Vagina (tissue), 2 donors: ENCODE results near the gene CHMP6.

Source experiments
- POLR2A ChIP-seq, 2 donors: fragments of 450-650 bp; IDR thresholded peaks; one replicate each; pipeline ENCODE4 v1.6.1; 2017; ENCODE audit warnings: antibody characterized with exemption in 2 of 2, mild to moderate bottlenecking in 2 of 2, moderate library complexity in 2 of 2
- TF ChIP-seq, protein P1 (sequence below), 3 experiments: fragments of 450-650 bp in 2 of 3; fragments of 200-600 bp in 1 of 3; sonication (generic) in 1 of 3; IDR thresholded peaks; one replicate each; pipeline ENCODE4 v1.5.1; 2017 to 2019; ENCODE audit warnings: antibody characterized with exemption in 3 of 3, mild to moderate bottlenecking in 2 of 3, moderate library complexity in 2 of 3

DNA sequence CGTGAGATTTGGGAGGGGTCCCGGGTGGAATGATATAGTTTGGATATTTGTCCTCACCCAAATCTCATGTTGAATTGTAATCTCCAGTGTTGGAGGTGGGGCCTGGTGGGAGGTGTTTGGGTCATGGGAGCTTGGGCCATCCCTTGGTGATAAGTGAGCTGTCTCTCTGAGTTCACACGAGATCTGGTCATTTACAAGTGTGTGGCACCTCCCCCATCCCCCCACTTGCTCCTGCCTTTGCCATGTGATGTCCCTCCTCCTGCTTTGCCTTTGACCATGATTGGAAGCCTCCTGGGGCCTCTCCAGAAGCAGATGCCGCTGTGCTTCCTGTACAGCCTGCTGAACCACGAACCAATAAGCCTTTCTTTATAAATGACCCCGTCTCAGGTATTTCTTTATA lies 22.0 kb downstream of the CHMP6 start:
- TF ChIP-seq, protein P1, sequence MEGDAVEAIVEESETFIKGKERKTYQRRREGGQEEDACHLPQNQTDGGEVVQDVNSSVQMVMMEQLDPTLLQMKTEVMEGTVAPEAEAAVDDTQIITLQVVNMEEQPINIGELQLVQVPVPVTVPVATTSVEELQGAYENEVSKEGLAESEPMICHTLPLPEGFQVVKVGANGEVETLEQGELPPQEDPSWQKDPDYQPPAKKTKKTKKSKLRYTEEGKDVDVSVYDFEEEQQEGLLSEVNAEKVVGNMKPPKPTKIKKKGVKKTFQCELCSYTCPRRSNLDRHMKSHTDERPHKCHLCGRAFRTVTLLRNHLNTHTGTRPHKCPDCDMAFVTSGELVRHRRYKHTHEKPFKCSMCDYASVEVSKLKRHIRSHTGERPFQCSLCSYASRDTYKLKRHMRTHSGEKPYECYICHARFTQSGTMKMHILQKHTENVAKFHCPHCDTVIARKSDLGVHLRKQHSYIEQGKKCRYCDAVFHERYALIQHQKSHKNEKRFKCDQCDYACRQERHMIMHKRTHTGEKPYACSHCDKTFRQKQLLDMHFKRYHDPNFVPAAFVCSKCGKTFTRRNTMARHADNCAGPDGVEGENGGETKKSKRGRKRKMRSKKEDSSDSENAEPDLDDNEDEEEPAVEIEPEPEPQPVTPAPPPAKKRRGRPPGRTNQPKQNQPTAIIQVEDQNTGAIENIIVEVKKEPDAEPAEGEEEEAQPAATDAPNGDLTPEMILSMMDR (IDR thresholded peaks at IDR 0.05): no peak
- no peak for TF ChIP-seq POLR2A (IDR thresholded peaks at IDR 0.05)
